Measurements from ENCODE around the gene IQCB1. TPM values are rescaled to one million over a fixed set of nuclear protein-coding genes. Genes with fewer than 3 reads are reported as not detected.

IQCB1 gene
- polyA plus RNA-seq, 3 donors: 6.0 to 27.7 (median 7.5) TPM

GRCh38 chr3:121836064-121836463 is 1.2 kb upstream of the IQCB1 start:
- Histone ChIP-seq H3K79me2 (ENCODE audit: insufficient read depth, low read length) (peaks cover 98% of the 10 kb centered on the region), H3K4me2 (replicated peaks; ENCODE audit: extremely low read depth, low read length, poor library complexity, severe bottlenecking) (peak overlapping the region; percentile 89), H2AFZ (ENCODE audit: insufficient read depth, low read depth, low read length, poor library complexity, severe bottlenecking) (peak overlapping the region; percentile 96), H3K9me3 (replicated peaks in 1 of 2; ENCODE audit: control insufficient read depth in 1 of 2, insufficient read depth in 1 of 2, low read length in 2 of 2) (no peaks in the 10 kb centered on the region), H3K36me3 (replicated peaks in 1 of 2; ENCODE audit: control insufficient read depth in 1 of 2, insufficient read depth in 2 of 2, low read length in 2 of 2) (peaks cover 7 to 20% of the 10 kb centered on the region in 2 donors), H3K27ac (ENCODE audit: low read depth in 1 of 2, low read length in 2 of 2) (peak overlapping the region in 1 of 2 donors; percentile 90), H3K27me3 (ENCODE audit: control insufficient read depth in 2 of 2, insufficient read depth in 2 of 2, low read length in 2 of 2) (no peaks in the 10 kb centered on the region), H3K9ac (ENCODE audit: insufficient read depth, low read length, poor library complexity, severe bottlenecking) (peak overlapping the region; percentile 86), H3K4me1 (ENCODE audit: control insufficient read depth in 1 of 2, insufficient read depth in 2 of 2, low read length in 2 of 2) (peaks cover 18 to 44% of the 10 kb centered on the region in 2 donors), H4K20me1 (ENCODE audit: insufficient read depth, low read length) (no peaks in the 10 kb centered on the region), H3K4me3 (replicated peaks in 1 of 3; ENCODE audit: low read depth in 2 of 3, low read length in 3 of 3) (peak overlapping the region; percentile 83 to 97 (median 93))
- Mint-ChIP-seq H3K9me3 (peaks cover 0 to 5% (median 2%) of the 10 kb centered on the region in 7 donors), H3K27ac (peak overlapping the region; percentile 88 to 97 (median 94)), H3K27me3 (ENCODE audit: low read depth in 3 of 3) (peaks cover 0 to under 1% (median 0%) of the 10 kb centered on the region in 3 donors), H3K4me1 (peaks cover 46% of the 10 kb centered on the region), H3K4me3 (peak overlapping the region; percentile 96 to 97), H3K36me3 (peaks cover 13 to 33% of the 10 kb centered on the region in 2 donors)
- intact Hi-C loops (cut with micrococcal nuclease): loop anchor here (5.0 to 10.0 kb wide), 3 partner anchors 84 to 171 kb away; partner anchors contain the start of genes GOLGB1 (in 1 of the 2) and HCLS1 (in 1 of the 2)
- WGBS (ENCODE audit: insufficient coverage): no CpG with 5 or more reads among the region's 4 CpGs
- DNase-seq: peak; percentile 25 to 58 (median 38)
- no peak for TF ChIP-seq CTCF (IDR thresholded peaks at IDR 0.05)

- intact Hi-C loops (cut with micrococcal nuclease): loop anchor here (5.0 to 10.0 kb wide), 3 partner anchors 83 to 171 kb away; partner anchors contain the start of genes GOLGB1 (in 1 of the 2) and HCLS1 (in 1 of the 2)
- H3K4me2 ChIP-seq (replicated peaks; ENCODE audit: extremely low read depth, low read length, poor library complexity, severe bottlenecking): peak overlapping the region; percentile 89
- peak overlapping the region; percentile 86 for H3K9ac ChIP-seq (ENCODE audit: insufficient read depth, low read length, poor library complexity, severe bottlenecking)
- peak overlapping the region; percentile 96 to 97 for H3K4me3 Mint-ChIP-seq
- H3K4me1 ChIP-seq (ENCODE audit: control insufficient read depth in 1 of 2, insufficient read depth in 2 of 2, low read length in 2 of 2): peaks cover 18 to 44% of the 10 kb centered on the region in 2 donors
- WGBS (ENCODE audit: insufficient coverage): 0% methylated on average over 7 of the region's 11 CpGs
- H3K36me3 Mint-ChIP-seq: peaks cover 15 to 28% of the 10 kb centered on the region in 2 donors
- peaks cover 52% of the 10 kb centered on the region for H3K4me1 Mint-ChIP-seq
- peaks cover 7 to 20% of the 10 kb centered on the region in 2 donors for H3K36me3 ChIP-seq (replicated peaks in 1 of 2; ENCODE audit: control insufficient read depth in 1 of 2, insufficient read depth in 2 of 2, low read length in 2 of 2)
- peak overlapping the region; percentile 88 to 97 (median 94) for H3K27ac Mint-ChIP-seq
- peak overlapping the region; percentile 75 to 90 for H3K27ac ChIP-seq (ENCODE audit: low read depth in 1 of 2, low read length in 2 of 2)
- peaks cover 0 to 5% (median 2%) of the 10 kb centered on the region in 7 donors for H3K9me3 Mint-ChIP-seq
- H3K79me2 ChIP-seq (ENCODE audit: insufficient read depth, low read length): peaks cover 98% of the 10 kb centered on the region
- H3K27me3 ChIP-seq (ENCODE audit: control insufficient read depth in 2 of 2, insufficient read depth in 2 of 2, low read length in 2 of 2): no peaks in the 10 kb centered on the region
- no peaks in the 10 kb centered on the region for H4K20me1 ChIP-seq (ENCODE audit: insufficient read depth, low read length)
- no peaks in the 10 kb centered on the region for H3K9me3 ChIP-seq (replicated peaks in 1 of 2; ENCODE audit: control insufficient read depth in 1 of 2, insufficient read depth in 1 of 2, low read length in 2 of 2)
- H3K4me3 ChIP-seq (replicated peaks in 1 of 3; ENCODE audit: low read depth in 2 of 3, low read length in 3 of 3): peak overlapping the region; percentile 83 to 97 (median 93)
- H2AFZ ChIP-seq (ENCODE audit: insufficient read depth, low read depth, low read length, poor library complexity, severe bottlenecking): peak overlapping the region; percentile 96
- H3K27me3 Mint-ChIP-seq (ENCODE audit: low read depth in 3 of 3): peaks cover 0 to 2% (median 0%) of the 10 kb centered on the region in 3 donors
- TF ChIP-seq CTCF (IDR thresholded peaks at IDR 0.05): no peak
- peak in 2 of 3 donors; percentile 3 to 10 for DNase-seq
Observed at GRCh38 chr3:121835465-121835801, 573 bp upstream of the IQCB1 start.
